HK-2 (cell line): ENCODE results near the gene PRIM2.
"Not testable (repeated sequence)": the region's sequence is repeated elsewhere in the genome, so short reads cannot be mapped to it uniquely, and the experiment has no call there.

ENCODE experiments used
- DNase-seq: peaks from one replicate; pipeline ENCODE4 v3.0.0-alpha.2; 2018; ENCODE audit not compliant: unreplicated experiment

Gene PRIM2

DNA sequence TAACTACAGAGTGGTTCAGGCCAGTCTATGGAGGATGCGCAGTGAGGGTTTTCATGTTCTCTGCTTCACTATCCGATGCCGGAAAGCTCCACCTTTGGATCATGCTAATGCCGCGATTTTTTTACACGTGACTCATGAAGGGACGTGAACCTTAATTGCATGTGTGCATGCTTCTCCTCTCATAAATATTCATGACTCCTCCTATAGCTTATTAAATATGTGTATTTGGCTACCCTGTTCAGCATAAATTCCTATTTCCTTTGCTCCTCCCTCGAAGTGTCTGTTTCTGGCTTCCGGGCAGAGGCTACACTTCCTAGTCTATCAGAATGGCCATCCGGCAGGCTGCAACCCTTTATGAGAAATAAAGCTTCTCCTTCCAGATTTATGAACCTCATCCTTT, 185.0 kb downstream of the PRIM2 start:
- DNase-seq: not testable (repeated sequence)

DNA sequence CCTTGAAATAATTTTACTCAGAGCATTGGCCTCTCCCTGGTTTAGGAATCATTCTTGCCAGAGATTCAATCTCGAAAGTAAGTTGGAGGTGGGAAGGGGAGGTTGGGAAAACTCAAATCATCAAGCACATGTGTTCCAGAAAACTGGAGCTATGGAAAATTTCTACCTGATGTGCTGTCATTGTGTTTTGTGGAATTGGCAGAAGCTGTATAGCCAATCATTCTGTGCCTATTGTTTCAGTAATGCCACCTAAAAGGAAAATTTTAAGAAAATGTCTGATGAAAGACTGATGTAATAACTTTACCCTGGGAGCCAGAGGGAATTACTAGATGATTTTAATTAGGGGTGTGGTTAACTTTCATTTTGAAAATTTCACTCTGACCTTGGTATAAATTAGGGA, 187.8 kb downstream of the PRIM2 start:
- not testable (repeated sequence) for DNase-seq

DNA sequence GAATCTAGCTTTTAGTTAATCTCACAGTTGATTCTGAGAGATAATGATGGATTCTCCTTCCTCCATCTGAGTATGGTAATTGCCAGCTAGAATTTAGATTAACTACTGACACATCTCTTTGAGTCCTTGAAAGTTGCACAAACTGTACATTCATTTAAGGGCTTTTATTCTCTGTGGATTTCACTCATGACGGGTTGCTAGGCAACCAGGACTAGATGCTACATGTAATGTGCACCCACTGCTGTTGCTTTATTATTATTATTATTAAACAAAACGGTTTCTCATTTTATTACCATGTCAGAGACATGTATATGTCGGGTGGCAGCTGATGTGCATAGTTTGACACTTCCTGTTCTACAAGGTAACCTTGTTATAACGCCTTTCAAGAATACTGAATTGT, 193.0 kb downstream of the PRIM2 start:
- DNase-seq: not testable (repeated sequence)

DNA sequence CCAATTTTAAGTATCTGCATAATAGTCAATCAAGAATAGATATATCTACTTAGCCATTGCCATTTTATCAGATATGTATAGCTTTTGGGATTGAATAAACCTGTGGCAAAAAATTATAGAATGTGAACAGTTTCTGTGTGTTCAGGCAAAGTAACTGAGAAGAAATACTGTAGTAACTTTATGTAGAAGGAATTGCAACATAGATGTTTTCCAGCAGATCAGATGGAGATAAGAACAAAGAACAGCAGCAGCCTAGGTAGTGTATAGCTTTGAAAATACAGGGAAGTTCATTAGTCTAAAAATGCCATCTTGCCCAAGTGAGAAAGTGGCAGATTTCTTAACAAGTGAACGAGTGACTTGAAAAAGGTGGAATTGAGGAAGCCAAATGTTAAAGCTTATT, 197.7 kb downstream of the PRIM2 start:
- not testable (repeated sequence) for DNase-seq

DNA sequence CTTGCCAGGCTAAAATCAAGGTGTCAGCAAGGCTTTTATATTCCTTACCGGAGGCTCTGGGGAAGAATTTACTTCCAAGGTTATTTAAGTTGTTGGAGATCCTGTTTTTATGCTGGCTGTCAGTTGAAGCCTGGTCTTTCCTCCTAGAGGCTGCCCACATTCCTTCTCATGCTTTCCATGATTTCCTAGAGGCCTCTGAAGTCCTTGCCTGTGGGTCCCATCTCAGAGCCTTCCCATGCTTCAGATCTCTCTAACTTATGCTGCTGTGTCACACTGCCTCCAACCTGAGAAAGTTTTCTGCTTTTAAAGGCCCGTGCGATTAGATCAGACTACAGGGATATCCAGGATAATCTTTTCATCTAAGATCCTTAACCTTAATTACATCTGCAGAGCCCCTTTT, 198.4 kb downstream of the PRIM2 start:
- DNase-seq: not testable (repeated sequence)

DNA sequence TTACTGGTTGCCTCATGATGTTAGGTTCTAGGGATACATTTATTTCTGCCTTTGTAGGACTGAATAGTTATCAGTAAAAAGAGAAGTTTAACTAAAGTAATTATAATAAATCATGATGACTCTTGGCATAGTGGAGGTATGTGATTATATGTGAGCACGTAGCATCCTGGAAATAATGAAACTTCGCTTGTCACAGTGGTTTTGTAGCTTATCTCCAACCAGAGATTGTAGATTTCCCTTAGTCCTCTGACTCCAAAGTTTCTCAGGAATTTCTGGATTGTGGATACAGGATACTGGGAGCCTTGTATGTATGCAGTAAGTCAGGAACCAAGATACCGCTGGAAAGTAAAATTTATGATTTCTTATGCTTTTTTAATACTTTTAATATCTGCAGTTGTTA, 199.3 kb downstream of the PRIM2 start:
- not testable (repeated sequence) for DNase-seq

DNA sequence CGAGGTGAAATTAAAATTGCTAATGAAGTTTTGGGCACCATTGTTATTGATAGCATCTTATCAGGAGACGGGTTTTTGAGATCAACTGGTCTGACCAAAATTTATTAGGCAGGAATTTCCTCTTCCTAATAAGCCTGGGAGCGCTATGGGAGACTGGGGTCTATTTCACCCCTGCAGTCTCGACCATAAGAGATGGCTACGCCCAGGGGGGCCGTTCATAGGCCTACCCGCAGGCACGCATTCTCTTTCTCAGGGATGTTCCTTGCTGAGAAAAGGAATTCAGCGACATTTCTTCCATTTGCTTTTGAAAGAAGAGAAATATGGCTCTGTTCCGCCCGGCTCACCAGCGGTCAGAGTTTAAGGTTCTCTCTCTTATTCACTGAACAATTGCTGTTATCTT, 201.8 kb downstream of the PRIM2 start:
- DNase-seq: not testable (repeated sequence)

DNA sequence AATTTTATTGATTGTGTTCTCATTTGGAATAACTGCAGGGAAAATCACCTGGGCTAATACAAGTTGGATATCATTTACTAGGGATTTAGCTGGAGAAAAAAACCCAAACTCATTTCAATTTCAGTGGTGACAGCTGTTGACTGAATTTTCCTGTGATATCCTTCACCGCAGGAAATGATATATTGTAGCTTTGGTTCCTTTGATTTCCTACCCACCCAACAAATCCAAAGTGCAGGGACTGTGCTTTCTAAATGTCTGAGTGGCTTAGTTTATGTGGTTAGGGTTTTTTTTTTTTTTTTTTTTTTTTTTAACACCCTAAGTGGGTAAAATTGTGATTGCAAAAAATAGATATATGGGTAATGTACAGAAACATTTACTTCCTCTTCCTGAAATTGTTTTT, 203.7 kb downstream of the PRIM2 start:
- not testable (repeated sequence) for DNase-seq

DNA sequence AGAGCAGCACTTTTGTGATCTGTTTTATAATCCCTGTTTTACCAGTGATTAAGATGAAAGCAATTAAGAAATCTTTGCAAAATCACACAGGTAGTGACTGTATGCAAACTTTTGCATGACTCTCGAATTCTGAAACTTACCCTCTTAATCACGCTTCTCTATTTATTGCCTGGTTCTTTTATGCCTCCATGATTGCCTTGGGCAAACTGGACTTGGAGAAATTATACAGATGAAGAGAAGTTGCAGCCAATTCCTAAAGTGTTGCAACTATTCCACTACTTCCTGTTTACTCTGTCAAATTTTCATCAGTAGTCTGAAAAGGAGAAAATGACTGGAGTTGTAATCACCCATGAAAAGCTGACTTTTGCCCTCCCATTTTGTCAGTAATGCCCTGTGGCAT, 205.8 kb downstream of the PRIM2 start:
- DNase-seq: not testable (repeated sequence)

DNA sequence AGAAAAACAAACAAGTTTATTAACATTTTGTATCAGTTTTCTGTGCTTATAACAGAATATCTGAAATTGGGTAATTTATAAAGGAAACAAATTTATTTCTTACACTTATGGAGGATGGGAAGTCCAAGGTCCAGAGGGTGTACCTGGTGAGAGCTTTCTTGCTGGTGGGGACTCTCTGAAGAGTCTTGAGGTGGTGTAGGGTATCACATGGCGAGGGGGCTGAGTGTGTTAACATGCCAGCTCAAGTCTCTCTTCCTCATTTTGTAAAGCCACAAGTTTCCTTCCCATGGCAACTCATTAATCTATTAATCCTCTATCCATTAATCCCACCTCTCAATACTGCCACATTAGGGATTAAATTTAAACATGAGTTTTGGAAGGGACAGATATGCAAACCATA, 212.3 kb downstream of the PRIM2 start:
- DNase-seq: not testable (repeated sequence)

DNA sequence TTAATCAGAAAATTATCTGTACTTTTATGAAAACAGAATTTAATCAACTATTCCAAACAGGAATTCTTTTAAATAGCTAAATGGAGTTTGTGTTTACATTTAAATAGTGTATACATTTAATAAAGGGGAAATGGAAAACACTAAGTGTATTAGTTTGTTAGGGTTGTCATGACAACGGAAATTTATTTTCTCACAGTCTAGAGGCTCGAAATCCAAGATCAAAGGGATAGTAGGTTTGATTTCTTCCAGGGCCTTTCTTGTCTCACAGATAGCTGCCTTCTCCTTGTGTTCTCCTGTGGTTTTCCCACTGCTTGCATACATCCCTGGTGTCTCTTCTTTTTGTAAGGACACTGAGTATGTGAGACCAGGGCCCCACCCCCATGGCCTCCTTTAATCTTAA, 215.2 kb downstream of the PRIM2 start:
- not testable (repeated sequence) for DNase-seq

DNA sequence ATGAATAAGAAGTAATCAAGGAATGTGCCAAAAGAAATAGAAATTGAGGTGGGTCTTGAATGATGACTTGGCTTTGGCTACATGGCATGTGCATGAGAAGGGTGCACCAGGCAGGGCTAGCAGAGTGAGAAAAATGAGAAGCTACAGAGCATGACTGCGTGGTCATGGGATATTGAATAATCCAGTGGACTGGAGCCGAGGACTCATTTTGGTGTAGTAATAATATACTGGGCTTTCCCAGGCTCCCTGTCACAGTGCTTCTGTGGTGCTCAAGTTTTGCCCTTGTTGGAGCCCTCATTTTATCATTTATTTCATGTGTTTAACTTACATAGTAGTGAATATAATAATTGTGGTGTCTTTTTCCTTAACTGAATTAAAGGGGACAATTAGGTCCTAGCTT, 217.7 kb downstream of the PRIM2 start:
- DNase-seq: peak; percentile 2

DNA sequence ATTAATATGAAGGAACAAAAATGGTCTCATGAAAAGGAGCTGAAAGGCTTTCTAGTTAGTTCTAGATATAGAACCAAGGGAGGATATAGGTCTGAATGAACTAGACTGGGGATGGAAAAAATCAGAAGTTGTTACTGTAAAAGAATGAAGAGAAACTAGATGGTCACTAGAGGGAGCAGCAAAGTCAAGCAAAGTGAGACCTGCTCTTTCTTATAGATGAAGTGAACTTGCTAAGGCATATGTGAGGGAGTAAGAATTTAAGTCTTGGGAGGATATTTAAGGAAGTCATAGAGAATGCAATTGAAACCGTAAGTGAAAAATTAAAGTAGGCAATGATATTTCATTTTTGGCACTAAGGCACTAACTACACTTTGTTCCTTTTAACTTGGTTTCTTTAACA, 218.6 kb downstream of the PRIM2 start:
- DNase-seq: not testable (repeated sequence)

DNA sequence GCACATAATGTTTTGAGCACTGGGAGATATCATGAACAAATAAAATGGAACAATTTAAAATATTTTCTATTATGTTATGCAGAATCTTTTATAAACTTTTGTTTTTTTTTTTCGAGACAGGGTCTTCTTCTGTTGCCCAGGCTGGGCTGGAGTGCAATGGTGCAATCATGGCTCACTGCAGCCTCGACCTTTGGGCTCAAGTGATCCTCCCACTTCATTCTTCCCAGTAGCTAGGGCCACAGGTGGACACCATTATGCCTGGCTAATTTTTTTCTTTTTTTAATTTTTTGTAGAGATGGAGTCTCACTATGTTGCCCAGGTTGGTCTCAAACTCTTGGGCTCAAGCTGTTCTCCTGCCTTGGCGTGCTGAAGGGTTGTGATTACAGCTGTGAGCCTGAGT, 220.5 kb downstream of the PRIM2 start:
- not testable (repeated sequence) for DNase-seq

DNA sequence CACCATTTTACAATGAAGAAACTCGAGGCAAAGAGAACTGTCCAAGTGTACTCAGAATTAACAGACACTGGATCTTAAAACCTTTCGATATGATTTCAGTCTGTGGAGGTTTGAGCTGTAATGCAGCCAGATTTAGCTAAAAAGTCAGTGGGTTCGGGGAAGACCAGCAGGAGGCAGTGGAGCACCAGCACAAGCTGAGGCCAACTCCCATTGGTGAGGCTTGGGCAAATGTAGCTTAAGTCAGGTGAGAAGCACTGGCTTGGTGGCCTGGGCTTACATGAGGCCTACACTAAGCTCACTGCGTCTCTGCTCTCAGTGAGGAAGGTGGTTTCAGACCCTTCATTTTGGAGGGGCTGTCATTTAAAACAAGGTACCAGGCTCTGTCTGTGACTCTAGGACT, 234.5 kb downstream of the PRIM2 start:
- DNase-seq: not testable (repeated sequence)

DNA sequence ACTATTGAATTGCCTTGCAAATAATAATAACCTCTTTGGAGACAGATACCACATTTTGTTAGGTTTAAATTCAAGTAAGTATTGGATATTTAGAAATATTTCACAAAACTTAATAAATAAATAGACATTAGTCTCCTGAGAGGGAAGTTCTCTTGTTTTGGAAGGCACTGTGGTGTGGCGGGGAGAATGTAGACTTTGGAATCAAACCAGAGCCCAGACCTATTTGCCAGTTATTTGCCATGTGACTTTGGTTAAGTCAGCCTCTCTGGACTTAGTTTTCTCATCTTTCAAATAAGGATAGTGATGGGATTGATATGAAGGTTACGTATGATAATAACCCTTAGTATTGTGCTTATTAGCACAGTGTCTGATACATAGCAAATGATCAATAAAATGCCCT, 240.4 kb downstream of the PRIM2 start:
- not testable (repeated sequence) for DNase-seq

DNA sequence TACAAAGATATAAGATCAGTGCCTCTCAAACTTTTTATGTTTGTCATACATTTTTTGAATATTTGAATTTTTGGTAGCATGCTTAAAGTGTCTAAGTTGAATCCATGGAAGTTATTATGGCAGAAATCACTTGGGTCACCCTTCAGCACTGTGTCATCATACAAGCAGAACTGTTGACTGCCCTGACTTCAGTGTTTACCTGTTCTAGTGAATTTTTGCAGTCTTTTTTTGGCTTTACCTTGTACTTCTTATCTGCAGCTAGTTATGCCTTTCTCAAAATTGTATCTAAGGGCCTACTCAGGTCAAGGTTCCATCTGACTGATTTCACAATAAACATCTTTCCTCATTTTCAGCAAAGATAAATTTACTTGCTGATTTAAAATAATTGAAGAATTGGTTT, 241.7 kb downstream of the PRIM2 start:
- DNase-seq: not testable (repeated sequence)

DNA sequence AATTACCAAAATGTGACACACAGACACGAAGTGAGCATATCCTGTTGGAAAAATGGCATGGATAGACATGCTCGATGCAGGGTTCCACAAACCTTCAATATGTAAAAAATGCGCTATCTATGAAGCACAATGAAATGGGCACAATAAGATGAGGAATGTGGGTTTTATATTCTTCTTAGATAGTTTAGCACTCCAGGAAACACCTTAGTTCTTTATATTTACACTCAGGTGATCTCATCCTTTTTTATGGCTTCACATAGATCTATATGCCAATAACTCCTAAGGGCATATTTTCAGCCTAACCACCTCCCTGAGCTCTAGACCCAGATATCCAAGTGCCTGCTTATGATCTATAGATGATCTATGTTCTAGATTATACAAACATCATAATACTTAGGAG, 244.8 kb downstream of the PRIM2 start:
- DNase-seq: not testable (repeated sequence)

DNA sequence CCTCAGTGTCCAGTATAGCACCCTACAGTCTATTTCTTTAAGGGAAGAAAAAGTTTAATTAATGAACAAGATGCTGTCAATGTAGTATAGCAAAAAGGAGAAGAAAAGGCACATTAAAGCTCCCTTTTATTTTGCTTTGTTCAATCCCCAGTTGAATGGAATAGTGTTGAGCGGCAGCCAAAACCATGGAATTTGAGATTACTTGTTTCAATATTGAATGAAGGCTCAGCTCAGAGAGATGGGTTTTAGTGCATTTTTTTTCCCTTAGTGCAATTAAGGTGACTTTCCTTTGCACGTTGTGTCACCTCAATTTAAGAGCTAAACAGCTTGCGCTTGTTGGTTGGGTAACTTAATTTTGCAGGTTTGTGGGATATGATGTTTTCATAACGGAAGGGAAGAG, 254.7 kb downstream of the PRIM2 start:
- not testable (repeated sequence) for DNase-seq

DNA sequence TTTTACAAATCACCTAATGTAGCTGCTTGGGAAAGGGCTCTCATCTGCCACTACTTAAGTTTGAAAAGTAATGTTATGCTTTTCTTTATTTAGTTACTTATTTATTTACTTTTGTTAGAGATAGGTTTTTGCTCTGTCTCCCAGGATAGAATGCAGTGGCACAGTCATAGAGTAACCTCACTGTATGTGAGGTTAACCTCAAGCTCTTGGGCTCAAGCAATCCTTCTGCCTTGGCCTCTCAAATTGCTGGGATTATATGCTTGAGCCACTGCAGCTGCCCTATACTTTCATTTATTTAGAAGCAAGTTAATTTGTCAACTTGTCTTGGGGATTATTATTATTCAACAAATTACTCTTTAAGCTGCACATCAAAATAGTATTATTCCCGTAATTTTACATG, 255.4 kb downstream of the PRIM2 start:
- DNase-seq: not testable (repeated sequence)

DNA sequence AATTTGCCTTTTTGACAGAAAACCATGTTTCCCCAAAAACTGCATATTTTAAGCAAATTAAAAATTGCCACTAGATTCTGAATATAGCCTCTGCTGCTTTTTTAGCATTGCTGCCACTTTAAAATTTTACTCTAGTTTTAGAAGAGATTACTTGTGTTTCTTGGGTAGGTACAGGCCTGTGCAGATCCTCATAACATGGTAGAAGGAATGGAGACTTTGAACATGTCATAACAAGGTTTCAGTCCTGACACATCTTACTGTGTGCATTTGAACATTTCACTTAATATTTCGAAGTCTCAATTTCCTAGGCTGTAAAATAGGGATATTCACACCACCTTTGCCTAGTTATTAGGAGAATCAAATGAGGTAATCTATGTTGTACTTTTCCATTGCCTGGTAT, 259.6 kb downstream of the PRIM2 start:
- not testable (repeated sequence) for DNase-seq

DNA sequence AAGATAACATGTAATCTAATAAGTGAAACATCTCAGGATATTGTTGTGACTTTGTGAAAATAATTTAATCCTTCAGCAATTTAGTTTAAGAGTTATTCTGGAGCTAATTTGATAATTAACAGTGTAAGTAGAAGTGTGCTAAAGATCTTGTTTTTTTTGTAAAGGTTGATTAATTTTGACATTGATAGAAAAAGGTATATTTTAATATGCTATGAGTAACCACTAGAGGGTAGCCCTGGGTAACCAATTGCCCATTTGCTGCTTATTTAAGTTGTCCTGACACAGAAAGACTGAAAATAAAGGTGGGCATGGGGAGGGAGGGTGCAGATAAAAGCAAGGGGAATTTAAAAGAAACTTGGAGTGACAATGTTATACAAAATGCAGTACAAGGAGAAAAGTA, 262.1 kb downstream of the PRIM2 start:
- DNase-seq: not testable (repeated sequence)

DNA sequence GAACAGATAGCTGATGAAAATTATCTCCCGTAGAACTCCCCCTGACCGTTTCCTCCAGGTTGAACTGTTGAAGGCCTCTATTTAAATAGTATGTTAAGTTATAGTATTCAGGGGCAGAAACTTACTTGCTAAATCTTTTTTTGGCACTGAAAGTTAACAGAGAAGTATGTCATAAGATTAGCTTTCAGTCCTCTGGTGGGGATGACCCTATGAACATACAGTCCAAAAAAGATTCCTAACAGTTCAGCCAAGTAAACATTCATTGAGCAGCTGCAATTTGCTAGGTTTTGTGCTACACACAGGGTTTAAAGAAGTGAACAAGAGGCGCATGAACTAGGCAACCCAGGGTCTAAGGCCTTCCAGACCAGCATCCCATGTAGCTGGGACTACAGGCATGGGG, 264.2 kb downstream of the PRIM2 start:
- not testable (repeated sequence) for DNase-seq

DNA sequence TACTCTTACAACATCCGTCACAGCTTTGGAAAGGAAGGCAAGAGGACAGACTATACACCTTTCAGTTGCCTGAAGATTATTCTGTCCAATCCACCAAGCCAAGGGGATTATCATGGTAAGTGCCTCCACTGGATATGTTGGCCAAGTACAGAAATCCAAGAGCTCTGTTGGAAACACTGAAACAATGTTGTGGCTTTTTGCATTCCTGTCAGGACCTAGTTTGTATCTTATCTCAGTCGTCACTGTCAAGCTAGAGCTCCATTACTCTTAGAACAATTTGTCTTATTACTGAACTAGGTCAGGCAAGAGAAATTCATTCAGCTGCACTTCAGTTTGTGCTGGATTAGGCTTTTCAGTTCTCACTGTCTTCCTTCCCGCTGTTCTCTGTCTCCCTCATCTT, 283.7 kb downstream of the PRIM2 start:
- not testable (repeated sequence) for DNase-seq

DNA sequence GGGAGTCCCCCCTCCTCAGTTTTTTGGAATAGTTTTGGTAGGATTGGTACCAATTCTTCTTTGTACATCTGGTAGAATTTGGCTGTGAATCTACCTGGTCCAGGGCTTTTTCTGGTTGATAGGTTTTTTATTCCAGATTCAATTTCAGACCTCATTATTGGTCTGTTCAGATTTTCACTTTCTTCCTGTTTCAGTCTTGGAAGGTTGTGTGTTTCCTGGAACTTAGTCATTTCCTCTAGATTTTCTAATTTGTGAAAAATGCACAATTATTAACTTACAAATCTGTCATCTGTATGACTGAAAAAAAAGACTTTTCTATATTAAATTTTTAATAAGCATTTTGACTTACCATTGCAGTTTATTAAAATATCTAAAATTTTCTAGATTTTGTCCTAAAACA, 287.9 kb downstream of the PRIM2 start:
- DNase-seq: not testable (repeated sequence)
